Effector memory CD8-positive, alpha-beta T cell (primary cell): ENCODE results near the gene CLTC.

ENCODE experiments used
- ATAC-seq: fragments of 150-1000 bp; cut with Tn5 transposase; replicated peaks from 2 replicates; pipeline ENCODE4 v1.10.0; 2021; ENCODE audit warnings: mild to moderate bottlenecking, moderate library complexity
- DNase-seq, 3 experiments: peaks; one replicate each; pipeline ENCODE4 v3.0.0; 2021
- H3K27ac Mint-ChIP-seq, 2 donors: one replicate each; pipeline ENCODE4 v1.8.0; 2022; ENCODE audit warnings: mild to moderate bottlenecking in 2 of 2, mixed read lengths in 2 of 2, moderate library complexity in 2 of 2
- H3K27me3 Mint-ChIP-seq, 2 donors: one replicate each; pipeline ENCODE4 v1.8.0; 2022; ENCODE audit warnings: mixed read lengths in 2 of 2
- H3K36me3 Mint-ChIP-seq: one replicate; pipeline ENCODE4 v1.8.0; 2022; ENCODE audit warnings: mild to moderate bottlenecking, moderate library complexity, mixed read lengths; ENCODE audit not compliant: insufficient read depth
- H3K4me1 Mint-ChIP-seq, 2 donors: one replicate each; pipeline ENCODE4 v1.8.0; 2022; ENCODE audit warnings: low read depth in 2 of 2, mixed read lengths in 2 of 2
- H3K4me3 Mint-ChIP-seq, 2 donors: one replicate each; pipeline ENCODE4 v1.8.0; 2022; ENCODE audit warnings: mild to moderate bottlenecking in 2 of 2, mixed read lengths in 2 of 2, moderate library complexity in 2 of 2
- H3K9me3 Mint-ChIP-seq, 2 donors: one replicate each; pipeline ENCODE4 v1.8.0; 2022; ENCODE audit warnings: mixed read lengths in 2 of 2

Gene CLTC

GRCh38 chr17:59730268-59730834, 110.7 kb downstream of the CLTC start:
- H3K4me1 Mint-ChIP-seq, result peaks cover 7% of the 10 kb centered on the region in 2 donors
- no peak for DNase-seq
- peak overlapping the region; percentile 53 to 69 for H3K27ac Mint-ChIP-seq
- H3K4me3 Mint-ChIP-seq, result no peak overlapping the region
- no peak for ATAC-seq
- peaks cover 32% of the 10 kb centered on the region for H3K36me3 Mint-ChIP-seq
- H3K9me3 Mint-ChIP-seq, result no peaks in the 10 kb centered on the region
- H3K27me3 Mint-ChIP-seq, result no peaks in the 10 kb centered on the region

DNA sequence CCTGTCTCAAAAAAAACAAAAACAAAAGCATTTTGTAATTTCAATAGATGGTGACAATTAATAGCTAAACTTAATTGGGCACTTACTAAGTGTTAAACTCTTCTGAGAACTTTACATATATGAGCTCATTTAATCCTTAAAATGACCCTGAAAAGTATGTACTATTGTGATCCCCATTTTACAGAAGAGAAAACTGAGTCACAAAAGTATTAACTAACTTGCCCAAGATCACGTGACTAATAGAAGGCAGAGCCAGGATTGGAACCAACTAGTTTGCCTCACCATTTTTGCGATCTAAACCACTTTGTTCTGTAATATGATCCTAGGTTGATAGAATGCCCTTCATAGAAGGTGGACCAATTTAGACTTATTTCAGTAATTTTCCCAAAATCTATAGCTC, 114.0 kb downstream of the CLTC start:
- peaks cover 7% of the 10 kb centered on the region in 2 donors for H3K4me1 Mint-ChIP-seq
- H3K27me3 Mint-ChIP-seq, result no peaks in the 10 kb centered on the region
- no peaks in the 10 kb centered on the region for H3K9me3 Mint-ChIP-seq
- DNase-seq (no peak), ATAC-seq (no peak)
- H3K4me3 Mint-ChIP-seq, result no peak overlapping the region
- peaks cover 52% of the 10 kb centered on the region for H3K36me3 Mint-ChIP-seq
- no peak overlapping the region for H3K27ac Mint-ChIP-seq

DNA sequence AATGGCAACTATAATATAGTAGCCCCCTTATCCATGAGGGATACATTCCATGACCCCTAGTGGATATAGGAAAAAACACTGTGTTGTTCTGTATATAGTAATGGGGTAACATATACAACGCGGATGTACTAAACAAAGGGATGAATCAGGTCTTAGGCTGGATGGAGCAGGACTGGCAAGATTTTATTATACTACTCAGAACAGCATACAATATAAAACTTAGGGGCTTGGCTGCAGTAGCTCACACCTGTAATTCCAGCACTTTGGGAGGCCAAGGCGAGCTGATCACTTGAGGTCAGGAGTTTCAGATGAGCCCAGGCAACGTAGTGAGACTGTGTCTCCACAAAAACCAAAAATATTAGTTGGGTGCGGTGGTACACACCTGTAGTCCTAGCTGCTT, 114.5 kb downstream of the CLTC start:
- H3K36me3 Mint-ChIP-seq, result peaks cover 52% of the 10 kb centered on the region
- no peaks in the 10 kb centered on the region for H3K9me3 Mint-ChIP-seq
- H3K27ac Mint-ChIP-seq, result no peak overlapping the region
- ATAC-seq, result no peak
- peaks cover 7% of the 10 kb centered on the region in 2 donors for H3K4me1 Mint-ChIP-seq
- DNase-seq, result no peak
- no peaks in the 10 kb centered on the region for H3K27me3 Mint-ChIP-seq
- no peak overlapping the region for H3K4me3 Mint-ChIP-seq

- Mint-ChIP-seq H3K9me3 (no peaks in the 10 kb centered on the region), H3K27me3 (no peaks in the 10 kb centered on the region), H3K36me3 (peaks cover 56% of the 10 kb centered on the region), H3K4me3 (no peak overlapping the region), H3K4me1 (no peaks in the 10 kb centered on the region), H3K27ac (no peak overlapping the region)
- ATAC-seq (no peak), DNase-seq (no peak)
These were observed 117.6 kb downstream of the CLTC start for GRCh38 chr17:59737324-59737723.

- DNase-seq (no peak), ATAC-seq (no peak)
- H3K4me1 Mint-ChIP-seq, result no peaks in the 10 kb centered on the region
- H3K27ac Mint-ChIP-seq, result peak overlapping the region in 1 of 2 donors; percentile 1
- no peak overlapping the region for H3K4me3 Mint-ChIP-seq
- no peaks in the 10 kb centered on the region for H3K9me3 Mint-ChIP-seq
- peaks cover 16% of the 10 kb centered on the region for H3K36me3 Mint-ChIP-seq
- no peaks in the 10 kb centered on the region for H3K27me3 Mint-ChIP-seq
These were observed 124.1 kb downstream of the CLTC start for GRCh38 chr17:59743842-59744241.

- H3K4me1 Mint-ChIP-seq, result no peaks in the 10 kb centered on the region
- H3K4me3 Mint-ChIP-seq, result no peak overlapping the region
- peaks cover 7% of the 10 kb centered on the region for H3K36me3 Mint-ChIP-seq
- no peaks in the 10 kb centered on the region for H3K9me3 Mint-ChIP-seq
- ATAC-seq (no peak), DNase-seq (no peak)
- H3K27ac Mint-ChIP-seq, result peak overlapping the region in 1 of 2 donors; percentile 56
- no peaks in the 10 kb centered on the region for H3K27me3 Mint-ChIP-seq
These were observed 125.3 kb downstream of the CLTC start for GRCh38 chr17:59745040-59745439.
